A549 (cell line): ENCODE measurements around the gene TEX44. TPM values are rescaled to one million over a fixed set of nuclear protein-coding genes. Genes with fewer than 3 reads are reported as not detected.
A peak's percentile ranks its signal among the peaks of the same experiment; 100 is the strongest.

Source experiments
- ATAC-seq, 2 experiments: fragments of 200-7000 bp in 1 of 2; fragments of >200 bp in 1 of 2; cut with Nextera tagmentation in 1 of 2; cut with Tn5 transposase in 1 of 2; 3 replicates each; pipeline versions ENCODE4 v1.8.0 to v1.9.1; 2018 to 2020; ENCODE audit warnings: mild to moderate bottlenecking in 1 of 2, moderate library complexity in 1 of 2
- CTCF ChIA-PET: fragments of 300-600 bp; sonication (Branson Sonifier 250); formaldehyde crosslinking; extraction: SDS; loops from one replicate; lab custom pipeline; 2021; ENCODE audit warnings: antibody characterized with exemption, inconsistent platforms; lab: Yijun Ruan, JAX
- POLR2A ChIA-PET: fragments of 350-600 bp; formaldehyde crosslinking; extraction: SDS; loops from one replicate; lab custom pipeline; 2021; ENCODE audit warnings: antibody characterized with exemption, inconsistent platforms; lab: Yijun Ruan, JAX
- DNase-seq, 2 experiments: peaks; one replicate each; pipeline versions ENCODE4 v3.0.0 to v3.0.0-alpha.2; 2011 to 2016; ENCODE audit warnings: low read depth in 1 of 2, low spot score in 1 of 2
- FAIRE-seq: peaks from 2 replicates; lab custom pipeline; 2011; peaks lifted over from hg19 to GRCh38; lab: Jason Lieb, UNC
- H3K27ac ChIP-seq, 2 experiments: fragments of >200 bp; sonication (Bioruptor Twin); formaldehyde crosslinking; 3 replicates each; pipeline ENCODE4 v1.5.1; 2016 to 2017
- H3K4me1 ChIP-seq: fragments of >200 bp; sonication (Bioruptor Twin); formaldehyde crosslinking; 3 replicates; pipeline ENCODE4 v1.6.1; 2016
- H3K4me2 ChIP-seq: fragments of >200 bp; sonication (Bioruptor Twin); formaldehyde crosslinking; 3 replicates; pipeline ENCODE4 v1.6.1; 2016
- H3K4me3 ChIP-seq: fragments of >200 bp; sonication (Bioruptor Twin); formaldehyde crosslinking; 3 replicates; pipeline ENCODE4 v1.5.1; 2016
- H3K9me3 ChIP-seq: fragments of >200 bp; sonication (Bioruptor Twin); formaldehyde crosslinking; 3 replicates; pipeline ENCODE4 v1.6.1; 2016
- BHLHE40 ChIP-seq: IDR thresholded peaks from 2 replicates; pipeline ENCODE4 v1.6.1; 2012; ENCODE audit warnings: low read depth, low read length, inconsistent platforms
- CEBPB ChIP-seq, 2 experiments: fragments of >200 bp in 1 of 2; sonication (Bioruptor Twin) in 1 of 2; formaldehyde crosslinking in 1 of 2; IDR thresholded peaks; 2 replicates each; pipeline ENCODE4 v1.6.1; 2012 to 2016
- CHD2 ChIP-seq: fragments of 150-350 bp; IDR thresholded peaks from 2 replicates; pipeline ENCODE4 v1.6.1; 2014; ENCODE audit warnings: low read length; ENCODE audit not compliant: partially characterized antibody
- CTCF ChIP-seq: fragments of >200 bp; sonication (Bioruptor Twin); formaldehyde crosslinking; IDR thresholded peaks from 3 replicates; pipeline ENCODE4 v1.5.1; 2016
- EHF ChIP-seq: fragments of 250-450 bp; sonication (Bioruptor Pico); IDR thresholded peaks from 2 replicates; pipeline ENCODE4 v1.5.0; 2020; ENCODE audit warnings: mild to moderate bottlenecking
- EP300 ChIP-seq, 2 experiments: fragments of >200 bp; sonication (Bioruptor Twin); formaldehyde crosslinking; IDR thresholded peaks; 2 replicates in 1 of 2; 3 replicates in 1 of 2; pipeline ENCODE4 v1.6.1; 2016 to 2017
- ESRRA ChIP-seq: fragments of 150-350 bp; IDR thresholded peaks from 2 replicates; pipeline ENCODE4 v1.6.1; 2014; ENCODE audit warnings: mild to moderate bottlenecking, low read length, borderline replicate concordance
- FOSL2 ChIP-seq, 2 experiments: fragments of 450-650 bp in 1 of 2; fragments of >200 bp in 1 of 2; sonication (Bioruptor Twin) in 1 of 2; formaldehyde crosslinking; IDR thresholded peaks; 2 replicates each; pipeline versions ENCODE4 v1.5.0 to v1.6.1; 2016 to 2020; ENCODE audit warnings: mild to moderate bottlenecking in 1 of 2, moderate library complexity in 1 of 2
- HES2 ChIP-seq: fragments of >200 bp; sonication (Bioruptor Twin); formaldehyde crosslinking; IDR thresholded peaks from 2 replicates; pipeline ENCODE4 v1.6.1; 2016
- HOXB13 ChIP-seq: fragments of 250-450 bp; sonication (Bioruptor Pico); IDR thresholded peaks from 2 replicates; pipeline ENCODE4 v1.5.0; 2020; ENCODE audit warnings: low read depth, mild to moderate bottlenecking, moderate library complexity
- JUN ChIP-seq, 2 experiments: fragments of >200 bp; sonication (Bioruptor Twin); formaldehyde crosslinking; IDR thresholded peaks; 2 replicates in 1 of 2; 3 replicates in 1 of 2; pipeline ENCODE4 v1.6.1; 2016 to 2017
- KDM1A ChIP-seq: fragments of 200-600 bp; sonication (generic); IDR thresholded peaks from 2 replicates; pipeline ENCODE4 v1.6.1; 2016; ENCODE audit warnings: low read depth, mild to moderate bottlenecking
- KDM5A ChIP-seq: fragments of 200-600 bp; sonication (generic); IDR thresholded peaks from 2 replicates; pipeline ENCODE4 v1.6.1; 2016; ENCODE audit warnings: antibody characterized with exemption, mild to moderate bottlenecking
- MYC ChIP-seq: IDR thresholded peaks from 2 replicates; pipeline ENCODE4 v1.6.1; 2012; ENCODE audit warnings: mild to moderate bottlenecking, inconsistent platforms, low read length, improper control_type of control experiment, borderline replicate concordance
- NR3C1 ChIP-seq: fragments of >200 bp; sonication (Bioruptor Twin); formaldehyde crosslinking; IDR thresholded peaks from 3 replicates; pipeline ENCODE4 v1.6.1; 2017
- PHF8 ChIP-seq: fragments of 200-600 bp; sonication (generic); IDR thresholded peaks from 2 replicates; pipeline ENCODE4 v1.6.1; 2016; ENCODE audit warnings: low read depth, mild to moderate bottlenecking, antibody characterized with exemption, moderate library complexity, borderline replicate concordance
- POLR2AphosphoS2 ChIP-seq: conservative IDR thresholded peaks from 2 replicates; pipeline ENCODE4 v1.6.1; 2012; ENCODE audit warnings: low read length, improper control_type of control experiment, inconsistent platforms
- RCOR1 ChIP-seq: fragments of 150-350 bp; IDR thresholded peaks from 2 replicates; pipeline ENCODE4 v1.6.1; 2014; ENCODE audit warnings: antibody characterized with exemption, low read length, low read depth
- REST ChIP-seq: fragments of 200-600 bp; sonication (generic); IDR thresholded peaks from 2 replicates; pipeline ENCODE4 v1.6.1; 2016; ENCODE audit warnings: antibody characterized with exemption, mild to moderate bottlenecking, moderate library complexity
- SREBF2 ChIP-seq: fragments of 450-650 bp; IDR thresholded peaks from 2 replicates; pipeline ENCODE4 v1.6.1; 2014; ENCODE audit warnings: mild to moderate bottlenecking, moderate library complexity
- USF2 ChIP-seq: fragments of 450-650 bp; IDR thresholded peaks from 2 replicates; pipeline ENCODE4 v1.6.1; 2014; ENCODE audit warnings: antibody characterized with exemption
- ZFP36 ChIP-seq: fragments of 450-650 bp; IDR thresholded peaks from 2 replicates; pipeline ENCODE4 v1.6.1; 2014; ENCODE audit warnings: borderline replicate concordance; ENCODE audit not compliant: partially characterized antibody
- ZSCAN20 ChIP-seq: fragments of 250-450 bp; sonication (Bioruptor Pico); IDR thresholded peaks from 2 replicates; pipeline ENCODE4 v1.8.0; 2022; ENCODE audit warnings: mild to moderate bottlenecking, moderate library complexity
- WGBS: methylation state at CpG from one replicate; pipeline ENCODE4 v1.1.6; 2017; ENCODE audit errors: missing lambda C conversion rate; 5-methylcytosine and 5-hydroxymethylcytosine counted together
- polyA plus RNA-seq, 4 experiments: library from polyadenylated mRNA; depleted of rRNA in 3 of 4; stranded (reverse); fragments of >200 nt; fragmentation: RNase III in 1 of 4; extraction: RNeasy Plus Mini Kit Qiagen cat#74134 plus additional on column Dnase treatment in 1 of 4; gene quantifications; 2 replicates in 3 of 4; 3 replicates in 1 of 4; pipeline ENCODE4 v1.2.3, GENCODE V29; 2011 to 2017

TEX44 gene
- polyA plus RNA-seq, 2 of the 4 experiments (the other 2 are of a cell fraction): not detected

GRCh38 chr2:231617059-231617926 lies 24.6 kb downstream of the TEX44 start:
- WGBS: 77% methylated on average over 13 of the region's 13 CpGs

GRCh38 chr2:231621051-231621879 lies 28.6 kb downstream of the TEX44 start:
- peak; percentile 21 to 29; a peak in 4 of 6 replicates for ATAC-seq

More at GRCh38 chr2:231617059-231617926, 24.6 kb downstream of the TEX44 start:
- ATAC-seq (no peak), FAIRE-seq (no peak), DNase-seq (no peak)
- Histone ChIP-seq H3K4me2 (no peak overlapping the region), H3K27ac (peak overlapping the region in 1 of 2 experiments; percentile 28; a peak in 1 of 6 replicates), H3K4me3 (no peak overlapping the region), H3K9me3 (no peaks in the 10 kb centered on the region), H3K4me1 (peaks cover 32% of the 10 kb centered on the region)
- POLR2A ChIA-PET: interaction anchor here (0.8 kb wide), 1 partner anchor 56 kb away, joined by 4 read pairs; no protein-coding TSS in a partner anchor
- no peak for TF ChIP-seq CEBPB (IDR thresholded peaks at IDR 0.05)
- CTCF ChIA-PET: interaction anchor here (1.1 to 95.1 kb wide), 6 partner anchors 9 to 66 kb away, joined by 3 to 4158 read pairs (median 4); partner anchors contain the start of gene PTMA

GRCh38 chr2:231622963-231623362 lies 30.3 kb downstream of the TEX44 start:
- FAIRE-seq: no peak
- no peak overlapping the region for H3K4me3 ChIP-seq
- TF ChIP-seq KDM1A (no peak), REST (no peak), ESRRA (no peak), PHF8 (no peak), POLR2AphosphoS2 (no peak), FOSL2 (IDR thresholded peaks at IDR 0.05) (no peak), FOSL2 (CRISPR knock-in tag; IDR thresholded peaks at IDR 0.05) (no peak), RCOR1 (no peak)

More at GRCh38 chr2:231621051-231621879, 28.6 kb downstream of the TEX44 start:
- Histone ChIP-seq H3K4me1 (peaks cover 10% of the 10 kb centered on the region), H3K9me3 (no peaks in the 10 kb centered on the region), H3K4me2 (peak overlapping the region; percentile 25; the same call in 1 of the 3 replicates), H3K4me3 (no peak overlapping the region)
- no peak for DNase-seq
- no peak for FAIRE-seq
- 72% methylated on average over 21 of the region's 25 CpGs for WGBS
- CTCF ChIA-PET: interaction anchor here (0.6 to 95.1 kb wide), 5 partner anchors 9 to 504 kb away, joined by 3 to 4158 read pairs (median 3); partner anchors contain the start of gene PTMA
- POLR2A ChIA-PET: no interaction called here
- no peak for TF ChIP-seq MYC
- TF ChIP-seq CEBPB (IDR thresholded peaks at IDR 0.05): no peak
- no peak for TF ChIP-seq KDM1A
- no peak for TF ChIP-seq CHD2
- TF ChIP-seq ZFP36: no peak
- no peak for TF ChIP-seq BHLHE40
- TF ChIP-seq ZSCAN20: no peak
- TF ChIP-seq EHF (CRISPR knock-in tag): no peak
- no peak for TF ChIP-seq SREBF2
- TF ChIP-seq HOXB13 (CRISPR knock-in tag): no peak
- no peak for TF ChIP-seq KDM5A
- no peak for TF ChIP-seq JUN (IDR thresholded peaks at IDR 0.05)
- no peak for TF ChIP-seq USF2
- no peak for TF ChIP-seq CTCF
- no peak for TF ChIP-seq EP300 (IDR thresholded peaks at IDR 0.05)
- no peak for TF ChIP-seq NR3C1
- TF ChIP-seq HES2: no peak
- TF ChIP-seq, all 56 proteins: peak for 0
- peak overlapping the region in 1 of 2 experiments; percentile 62; a peak in 3 of 6 replicates for H3K27ac ChIP-seq

More at GRCh38 chr2:231622963-231623362, 30.3 kb downstream of the TEX44 start:
- H3K27ac ChIP-seq: peak overlapping the region in 1 of 2 experiments; percentile 44; a peak in 2 of 6 replicates
- H3K9me3 ChIP-seq: no peaks in the 10 kb centered on the region
- H3K4me2 ChIP-seq: no peak overlapping the region
- DNase-seq: no peak
- ChIA-PET CTCF (interaction anchor here (1.2 to 95.1 kb wide), 5 partner anchors 10 to 61 kb away, joined by 4 to 4158 read pairs (median 12); partner anchors contain the start of gene PTMA), POLR2A (interaction anchor here (0.7 to 0.8 kb wide), 2 partner anchors 9 to 11 kb away, joined by 4 read pairs; no protein-coding TSS in a partner anchor)
- ATAC-seq: no peak
- 78% methylated on average over 10 of the region's 10 CpGs for WGBS
- peaks cover 12% of the 10 kb centered on the region for H3K4me1 ChIP-seq
